WTC11 (cell line): ENCODE data around the gene TMPRSS3. TPM values are rescaled to one million over a fixed set of nuclear protein-coding genes. Genes with fewer than 3 reads are reported as not detected.

ENCODE experiments used
- ATAC-seq: fragments of 200-7000 bp; cut with Tn5 transposase; 2 replicates; pipeline ENCODE4 v1.10.0; 2021; ENCODE audit warnings: mild to moderate bottlenecking, moderate library complexity
- CTCF ChIA-PET: fragments of 300-600 bp; sonication (Branson Sonifier 250); formaldehyde crosslinking; loops from one replicate; lab custom pipeline; 2021; ENCODE audit warnings: antibody characterized with exemption; lab: Charles Lee
- POLR2A ChIA-PET: fragments of 350-600 bp; sonication (Branson Sonifier 250); formaldehyde crosslinking; loops from one replicate; lab custom pipeline; 2021; ENCODE audit warnings: antibody characterized with exemption; lab: Charles Lee
- DNase-seq: peaks from one replicate; pipeline ENCODE4 v3.0.0; 2021; ENCODE audit warnings: low spot score
- H3K27ac Mint-ChIP-seq: 2 replicates; pipeline ENCODE4 v1.8.0; 2021; ENCODE audit warnings: mixed read lengths
- H3K27me3 Mint-ChIP-seq: 2 replicates; pipeline ENCODE4 v1.8.0; 2021; ENCODE audit warnings: low read depth, mild to moderate bottlenecking, moderate library complexity, mixed read lengths
- H3K36me3 Mint-ChIP-seq: 2 replicates; pipeline ENCODE4 v1.8.0; 2021; ENCODE audit warnings: mixed read lengths
- H3K4me1 Mint-ChIP-seq: 2 replicates; pipeline ENCODE4 v1.8.0; 2022; ENCODE audit warnings: mixed read lengths
- H3K4me3 Mint-ChIP-seq: 2 replicates; pipeline ENCODE4 v1.8.0; 2021; ENCODE audit warnings: mild to moderate bottlenecking, moderate library complexity, mixed read lengths
- H3K9me3 Mint-ChIP-seq: 2 replicates; pipeline ENCODE4 v1.8.0; 2021; ENCODE audit warnings: mixed read lengths
- ATF2 ChIP-seq: sonication (generic); formaldehyde crosslinking; IDR thresholded peaks from 2 replicates; pipeline ENCODE4 v1.8.1; 2022; ENCODE audit warnings: low read depth, missing genetic modification reagents, borderline replicate concordance
- CBFB ChIP-seq: sonication (generic); formaldehyde crosslinking; IDR thresholded peaks from 2 replicates; pipeline ENCODE4 v1.8.1; 2022; ENCODE audit warnings: mild to moderate bottlenecking, low read depth, missing genetic modification reagents
- E2F1 ChIP-seq: sonication (generic); formaldehyde crosslinking; IDR thresholded peaks from 2 replicates; pipeline ENCODE4 v1.8.0; 2022; ENCODE audit warnings: mild to moderate bottlenecking, missing genetic modification reagents
- ESRRA ChIP-seq: sonication (generic); formaldehyde crosslinking; IDR thresholded peaks from 2 replicates; pipeline ENCODE4 v1.8.1; 2022; ENCODE audit warnings: mild to moderate bottlenecking, missing genetic modification reagents, borderline replicate concordance
- ETV6 ChIP-seq: sonication (generic); formaldehyde crosslinking; IDR thresholded peaks from 2 replicates; pipeline ENCODE4 v1.8.1; 2022; ENCODE audit warnings: mild to moderate bottlenecking, missing genetic modification reagents
- FOXJ3 ChIP-seq: sonication (generic); formaldehyde crosslinking; IDR thresholded peaks from 2 replicates; pipeline ENCODE4 v1.9.0; 2021; ENCODE audit warnings: missing genetic modification reagents, mild to moderate bottlenecking, borderline replicate concordance
- HMGXB4 ChIP-seq: sonication (generic); formaldehyde crosslinking; IDR thresholded peaks from 2 replicates; pipeline ENCODE4 v1.8.1; 2023; ENCODE audit warnings: mild to moderate bottlenecking, moderate library complexity, missing genetic modification reagents
- IRF1 ChIP-seq: sonication (generic); formaldehyde crosslinking; IDR thresholded peaks from 2 replicates; pipeline ENCODE4 v1.8.0; 2023; ENCODE audit warnings: missing genetic modification reagents
- NFYB ChIP-seq: sonication (generic); formaldehyde crosslinking; conservative IDR thresholded peaks from 2 replicates; pipeline ENCODE4 v1.8.0; 2022; ENCODE audit warnings: low read depth, missing genetic modification reagents
- ZNF138 ChIP-seq: sonication (generic); formaldehyde crosslinking; conservative IDR thresholded peaks from 2 replicates; pipeline ENCODE4 v1.8.1; 2022; ENCODE audit warnings: mild to moderate bottlenecking, moderate library complexity, missing genetic modification reagents
- ZNF317 ChIP-seq: sonication (generic); formaldehyde crosslinking; IDR thresholded peaks from 2 replicates; pipeline ENCODE4 v1.8.1; 2023; ENCODE audit warnings: low read depth, mild to moderate bottlenecking, moderate library complexity, missing genetic modification reagents, borderline replicate concordance
- ZNF416 ChIP-seq: fragments of 250-450 bp; sonication (Bioruptor Pico); IDR thresholded peaks from 2 replicates; pipeline ENCODE4 v1.9.0; 2021; ENCODE audit warnings: mild to moderate bottlenecking, inconsistent platforms
- total RNA-seq: library from RNA; stranded (reverse); gene quantifications from 3 replicates; pipeline ENCODE4 v1.2.3, GENCODE V29; 2021
- TF ChIP-seq, protein P1 (sequence below): sonication (generic); formaldehyde crosslinking; IDR thresholded peaks from 2 replicates; pipeline ENCODE4 v1.8.1; 2022; ENCODE audit warnings: low read depth, mild to moderate bottlenecking, moderate library complexity, missing genetic modification reagents, borderline replicate concordance
- TF ChIP-seq, protein P2 (sequence below): sonication (generic); formaldehyde crosslinking; IDR thresholded peaks from 2 replicates; pipeline ENCODE4 v1.8.0; 2022; ENCODE audit warnings: mild to moderate bottlenecking, missing genetic modification reagents

TMPRSS3 gene
- total RNA-seq, 1 experiment from 2014 or later, result 0.39 TPM

DNA sequence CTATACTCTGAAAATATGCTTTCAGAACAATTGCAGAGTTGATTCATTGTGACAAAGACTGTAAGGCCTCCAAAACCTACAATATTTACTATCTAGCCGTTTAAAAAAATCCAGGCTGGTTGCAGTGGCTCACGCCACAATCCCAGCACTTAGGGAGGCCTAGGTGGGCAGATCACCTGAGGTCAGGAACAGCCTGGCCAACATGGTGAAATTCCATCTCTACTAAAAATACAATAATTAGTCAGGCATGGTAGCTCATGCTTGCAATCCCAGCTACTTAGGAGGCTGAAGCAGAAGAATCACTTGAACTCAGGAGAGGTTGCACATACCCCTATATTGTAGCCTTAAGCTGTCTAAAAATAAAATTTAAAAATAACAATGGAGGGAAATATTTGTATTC lies 39.8 kb downstream of the TMPRSS3 start (continued):
- TF ChIP-seq E2F1 (CRISPR knock-in tag) (no peak), CBFB (CRISPR knock-in tag) (no peak), ATF2 (CRISPR knock-in tag) (no peak), NFYB (CRISPR knock-in tag) (no peak), HMGXB4 (CRISPR knock-in tag) (no peak), ETV6 (no peak), ZNF138 (CRISPR knock-in tag) (no peak), ZNF317 (CRISPR knock-in tag) (no peak), FOXJ3 (CRISPR knock-in tag) (no peak)
- TF ChIP-seq, protein P1, sequence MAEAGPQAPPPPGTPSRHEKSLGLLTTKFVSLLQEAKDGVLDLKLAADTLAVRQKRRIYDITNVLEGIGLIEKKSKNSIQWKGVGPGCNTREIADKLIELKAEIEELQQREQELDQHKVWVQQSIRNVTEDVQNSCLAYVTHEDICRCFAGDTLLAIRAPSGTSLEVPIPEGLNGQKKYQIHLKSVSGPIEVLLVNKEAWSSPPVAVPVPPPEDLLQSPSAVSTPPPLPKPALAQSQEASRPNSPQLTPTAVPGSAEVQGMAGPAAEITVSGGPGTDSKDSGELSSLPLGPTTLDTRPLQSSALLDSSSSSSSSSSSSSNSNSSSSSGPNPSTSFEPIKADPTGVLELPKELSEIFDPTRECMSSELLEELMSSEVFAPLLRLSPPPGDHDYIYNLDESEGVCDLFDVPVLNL (CRISPR knock-in tag), result no peak
- TF ChIP-seq, protein P2, sequence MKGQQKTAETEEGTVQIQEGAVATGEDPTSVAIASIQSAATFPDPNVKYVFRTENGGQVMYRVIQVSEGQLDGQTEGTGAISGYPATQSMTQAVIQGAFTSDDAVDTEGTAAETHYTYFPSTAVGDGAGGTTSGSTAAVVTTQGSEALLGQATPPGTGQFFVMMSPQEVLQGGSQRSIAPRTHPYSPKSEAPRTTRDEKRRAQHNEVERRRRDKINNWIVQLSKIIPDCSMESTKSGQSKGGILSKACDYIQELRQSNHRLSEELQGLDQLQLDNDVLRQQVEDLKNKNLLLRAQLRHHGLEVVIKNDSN (CRISPR knock-in tag), result no peak

GRCh38 chr21:42353623-42354022 lies 42.2 kb downstream of the TMPRSS3 start:
- no peak for TF ChIP-seq ESRRA
- no peak for TF ChIP-seq ZNF416 (CRISPR knock-in tag)
- no peak for TF ChIP-seq ATF2 (CRISPR knock-in tag)
- no peak for TF ChIP-seq IRF1
- ATAC-seq (no peak), DNase-seq (no peak)
- POLR2A ChIA-PET, result no interaction called here
- Mint-ChIP-seq H3K27me3 (no peaks in the 10 kb centered on the region; the same call in 1 of the 2 replicates), H3K4me1 (no peaks in the 10 kb centered on the region), H3K27ac (no peak overlapping the region), H3K4me3 (no peak overlapping the region), H3K36me3 (no peaks in the 10 kb centered on the region; the same call in 1 of the 2 replicates), H3K9me3 (peaks cover 24% of the 10 kb centered on the region)
- CTCF ChIA-PET, result interaction anchor here (1.6 kb wide), 1 partner anchor 28 kb away, joined by 4 read pairs; no protein-coding TSS in a partner anchor
